ENCODE measurements around the gene CASK. TPM values are rescaled to one million over a fixed set of nuclear protein-coding genes. Genes with fewer than 3 reads are reported as not detected.

Gene CASK
- total RNA-seq, 1 donor, result 55.4 TPM

- Histone ChIP-seq H3K4me2 (ENCODE audit: insufficient read depth, low read length) (no peak overlapping the region), H2AFZ (ENCODE audit: low read length) (no peak overlapping the region), H3K27me3 (ENCODE audit: insufficient read depth, low read length) (no peaks in the 10 kb centered on the region), H3K9me3 (ENCODE audit: low read depth, low read length) (no peaks in the 10 kb centered on the region), H3K79me2 (ENCODE audit: insufficient read depth, low read length) (no peaks in the 10 kb centered on the region), H4K20me1 (ENCODE audit: insufficient read depth, low read length) (no peaks in the 10 kb centered on the region), H3K36me3 (ENCODE audit: insufficient read depth, low read length) (no peaks in the 10 kb centered on the region), H3K4me1 (ENCODE audit: insufficient read depth, low read length) (no peaks in the 10 kb centered on the region), H3K4me3 (ENCODE audit: insufficient read depth, low read length) (no peak overlapping the region), H3K27ac (ENCODE audit: low read depth, low read length) (no peak overlapping the region)
- TF ChIP-seq, protein P1, sequence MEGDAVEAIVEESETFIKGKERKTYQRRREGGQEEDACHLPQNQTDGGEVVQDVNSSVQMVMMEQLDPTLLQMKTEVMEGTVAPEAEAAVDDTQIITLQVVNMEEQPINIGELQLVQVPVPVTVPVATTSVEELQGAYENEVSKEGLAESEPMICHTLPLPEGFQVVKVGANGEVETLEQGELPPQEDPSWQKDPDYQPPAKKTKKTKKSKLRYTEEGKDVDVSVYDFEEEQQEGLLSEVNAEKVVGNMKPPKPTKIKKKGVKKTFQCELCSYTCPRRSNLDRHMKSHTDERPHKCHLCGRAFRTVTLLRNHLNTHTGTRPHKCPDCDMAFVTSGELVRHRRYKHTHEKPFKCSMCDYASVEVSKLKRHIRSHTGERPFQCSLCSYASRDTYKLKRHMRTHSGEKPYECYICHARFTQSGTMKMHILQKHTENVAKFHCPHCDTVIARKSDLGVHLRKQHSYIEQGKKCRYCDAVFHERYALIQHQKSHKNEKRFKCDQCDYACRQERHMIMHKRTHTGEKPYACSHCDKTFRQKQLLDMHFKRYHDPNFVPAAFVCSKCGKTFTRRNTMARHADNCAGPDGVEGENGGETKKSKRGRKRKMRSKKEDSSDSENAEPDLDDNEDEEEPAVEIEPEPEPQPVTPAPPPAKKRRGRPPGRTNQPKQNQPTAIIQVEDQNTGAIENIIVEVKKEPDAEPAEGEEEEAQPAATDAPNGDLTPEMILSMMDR (IDR thresholded peaks at IDR 0.05; ENCODE audit: extremely low read depth, low read depth, low read length), result no peak
- DNase-seq (ENCODE audit: insufficient read length, low spot score, missing footprints), result no peak
Measured at GRCh38 chrX:41730081-41730480, 193.3 kb downstream of the CASK start.

GRCh38 chrX:41728125-41728524 lies 195.2 kb downstream of the CASK start:
- no peaks in the 10 kb centered on the region for H3K27me3 ChIP-seq (ENCODE audit: insufficient read depth, low read length)
- no peak overlapping the region for H3K27ac ChIP-seq (ENCODE audit: low read depth, low read length)
- no peaks in the 10 kb centered on the region for H3K9me3 ChIP-seq (ENCODE audit: low read depth, low read length)
- no peak for DNase-seq (ENCODE audit: insufficient read length, low spot score, missing footprints)
- no peak overlapping the region for H2AFZ ChIP-seq (ENCODE audit: low read length)
- no peak overlapping the region for H3K4me3 ChIP-seq (ENCODE audit: insufficient read depth, low read length)
- H3K4me1 ChIP-seq (ENCODE audit: insufficient read depth, low read length), result no peaks in the 10 kb centered on the region
- no peaks in the 10 kb centered on the region for H4K20me1 ChIP-seq (ENCODE audit: insufficient read depth, low read length)
- no peaks in the 10 kb centered on the region for H3K79me2 ChIP-seq (ENCODE audit: insufficient read depth, low read length)
- no peaks in the 10 kb centered on the region for H3K36me3 ChIP-seq (ENCODE audit: insufficient read depth, low read length)
- H3K4me2 ChIP-seq (ENCODE audit: insufficient read depth, low read length), result no peak overlapping the region
- TF ChIP-seq, protein P1 (IDR thresholded peaks at IDR 0.05; ENCODE audit: extremely low read depth, low read depth, low read length), result no peak

- Histone ChIP-seq H3K36me3 (ENCODE audit: insufficient read depth, low read length) (no peaks in the 10 kb centered on the region), H3K4me1 (ENCODE audit: insufficient read depth, low read length) (peaks cover 7% of the 10 kb centered on the region)
- TF ChIP-seq, protein P1 (IDR thresholded peaks at IDR 0.05; ENCODE audit: extremely low read depth, low read depth, low read length), result no peak
Measured at GRCh38 chrX:41723826-41724225, 199.5 kb downstream of the CASK start, which contains the start of gene GPR82. GPR82 (plus strand) TSS chrX:41724181; CDS start chrX:41727027, 2,846 bp downstream.

GRCh38 chrX:41722816-41723618 lies 200.3 kb downstream of the CASK start:
- Histone ChIP-seq H2AFZ (ENCODE audit: low read length) (no peak overlapping the region), H3K79me2 (ENCODE audit: insufficient read depth, low read length) (no peaks in the 10 kb centered on the region), H3K27me3 (ENCODE audit: insufficient read depth, low read length) (no peaks in the 10 kb centered on the region), H3K4me1 (ENCODE audit: insufficient read depth, low read length) (peaks cover 7% of the 10 kb centered on the region), H3K36me3 (ENCODE audit: insufficient read depth, low read length) (no peaks in the 10 kb centered on the region), H3K4me2 (ENCODE audit: insufficient read depth, low read length) (no peak overlapping the region), H3K27ac (ENCODE audit: low read depth, low read length) (peak overlapping the region; percentile 56), H3K9me3 (ENCODE audit: low read depth, low read length) (no peaks in the 10 kb centered on the region), H4K20me1 (ENCODE audit: insufficient read depth, low read length) (no peaks in the 10 kb centered on the region), H3K4me3 (ENCODE audit: insufficient read depth, low read length) (no peak overlapping the region)
- no peak for DNase-seq (ENCODE audit: insufficient read length, low spot score, missing footprints)
- TF ChIP-seq, protein P1 (IDR thresholded peaks at IDR 0.05; ENCODE audit: extremely low read depth, low read depth, low read length), result no peak

More at GRCh38 chrX:41723826-41724225, 199.5 kb downstream of the CASK start, which contains the start of gene GPR82:
- Histone ChIP-seq H4K20me1 (ENCODE audit: insufficient read depth, low read length) (no peaks in the 10 kb centered on the region), H3K4me2 (ENCODE audit: insufficient read depth, low read length) (no peak within 1 kb of the TSS), H3K79me2 (ENCODE audit: insufficient read depth, low read length) (no peaks in the 10 kb centered on the region), H3K27ac (ENCODE audit: low read depth, low read length) (peak within 1 kb of the TSS; percentile 56), H3K27me3 (ENCODE audit: insufficient read depth, low read length) (no peaks in the 10 kb centered on the region), H3K4me3 (ENCODE audit: insufficient read depth, low read length) (no peak within 1 kb of the TSS), H2AFZ (ENCODE audit: low read length) (no peak within 1 kb of the TSS), H3K9me3 (ENCODE audit: low read depth, low read length) (no peaks in the 10 kb centered on the region)
- no peak for DNase-seq (ENCODE audit: insufficient read length, low spot score, missing footprints)

All from osteoblast (primary cell).